WERI-Rb-1 (cell line): ENCODE measurements around the gene PTH.

Experiments used
- DNase-seq: peaks from one replicate; pipeline ENCODE4 v3.0.0-alpha.2; 2020
- H3K27ac ChIP-seq: fragments of 250-450 bp; sonication (Bioruptor Pico); 2 replicates; pipeline ENCODE4 v1.5.1; 2020; ENCODE audit warnings: mild to moderate bottlenecking, moderate library complexity
- H3K27me3 ChIP-seq: fragments of 250-450 bp; sonication (Bioruptor Pico); 2 replicates; pipeline ENCODE4 v1.5.1; 2021; ENCODE audit warnings: mild to moderate bottlenecking, low read depth, moderate library complexity; ENCODE audit not compliant: insufficient read depth, severe bottlenecking
- H3K36me3 ChIP-seq: fragments of 250-450 bp; sonication (Bioruptor Pico); 2 replicates; pipeline ENCODE4 v1.5.1; 2020; ENCODE audit warnings: mild to moderate bottlenecking, moderate library complexity
- H3K4me3 ChIP-seq: 2 replicates; pipeline ENCODE4 v1.5.1; 2011; ENCODE audit warnings: low read depth, mild to moderate bottlenecking, control low read depth, low read length
- H3K9me3 ChIP-seq: fragments of 250-450 bp; sonication (Bioruptor Pico); 2 replicates; pipeline ENCODE4 v1.5.1; 2021; ENCODE audit warnings: mild to moderate bottlenecking, moderate library complexity; ENCODE audit not compliant: severe bottlenecking
- CTCF ChIP-seq: IDR thresholded peaks from 2 replicates; pipeline ENCODE4 v1.5.1; 2011; ENCODE audit warnings: low read depth, mild to moderate bottlenecking, control low read depth, inconsistent platforms, low read length

Gene PTH

GRCh38 chr11:13448876-13449275 lies 46.9 kb downstream of the PTH start:
- no peak for TF ChIP-seq CTCF
- H3K27ac ChIP-seq, result no peak overlapping the region
- no peaks in the 10 kb centered on the region for H3K9me3 ChIP-seq
- no peak for DNase-seq
- H3K27me3 ChIP-seq, result no peaks in the 10 kb centered on the region
- H3K4me3 ChIP-seq, result no peak overlapping the region
- H3K36me3 ChIP-seq, result no peaks in the 10 kb centered on the region

- Histone ChIP-seq H3K36me3 (no peaks in the 10 kb centered on the region), H3K27me3 (no peaks in the 10 kb centered on the region), H3K27ac (no peak overlapping the region), H3K4me3 (no peak overlapping the region), H3K9me3 (no peaks in the 10 kb centered on the region)
- no peak for TF ChIP-seq CTCF
- DNase-seq, result no peak
Measured at GRCh38 chr11:13446444-13446843, 49.4 kb downstream of the PTH start.

- Histone ChIP-seq H3K4me3 (no peak overlapping the region), H3K27ac (no peak overlapping the region), H3K36me3 (no peaks in the 10 kb centered on the region), H3K9me3 (no peaks in the 10 kb centered on the region), H3K27me3 (no peaks in the 10 kb centered on the region)
- DNase-seq, result no peak
- TF ChIP-seq CTCF, result no peak
Measured at GRCh38 chr11:13445588-13445987, 50.2 kb downstream of the PTH start.
